GM19324 (cell line): ENCODE data around the gene IL22RA1.

ENCODE experiments used
- ATAC-seq: cut with Tn5 transposase; IDR thresholded peaks from one replicate; pipeline ENCODE4 v1.9.1; 2021; ENCODE audit warnings: mild to moderate bottlenecking, moderate library complexity; ENCODE audit not compliant: unreplicated experiment, low FRiP score

Gene IL22RA1

GRCh38 chr1:24169286-24169685 lies 26.3 kb upstream of the IL22RA1 start:
- no peak for ATAC-seq

- no peak for ATAC-seq
Measured at GRCh38 chr1:24168245-24168644, 25.3 kb upstream of the IL22RA1 start.

DNA sequence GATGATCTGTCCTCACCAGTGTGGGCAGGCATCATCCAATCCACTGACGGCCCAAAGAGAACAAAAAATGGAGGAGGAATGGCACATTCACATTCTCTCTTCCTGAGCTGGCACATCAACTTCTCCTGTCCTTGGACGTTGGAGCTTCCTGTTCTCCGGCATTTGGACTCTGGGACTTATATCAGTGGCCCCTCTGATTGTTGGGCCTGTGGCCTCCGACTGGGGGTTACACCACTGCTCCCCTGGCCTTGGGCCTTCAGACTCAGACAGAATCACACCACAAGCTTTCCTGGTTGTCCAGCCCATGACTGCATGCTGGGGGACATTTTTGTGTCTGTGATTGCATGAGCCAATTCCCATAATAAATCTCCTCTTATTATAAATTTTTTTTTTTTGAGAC lies 24.1 kb upstream of the IL22RA1 start:
- no peak for ATAC-seq

- ATAC-seq, result no peak
Measured at GRCh38 chr1:24165500-24165899, 22.6 kb upstream of the IL22RA1 start.

DNA sequence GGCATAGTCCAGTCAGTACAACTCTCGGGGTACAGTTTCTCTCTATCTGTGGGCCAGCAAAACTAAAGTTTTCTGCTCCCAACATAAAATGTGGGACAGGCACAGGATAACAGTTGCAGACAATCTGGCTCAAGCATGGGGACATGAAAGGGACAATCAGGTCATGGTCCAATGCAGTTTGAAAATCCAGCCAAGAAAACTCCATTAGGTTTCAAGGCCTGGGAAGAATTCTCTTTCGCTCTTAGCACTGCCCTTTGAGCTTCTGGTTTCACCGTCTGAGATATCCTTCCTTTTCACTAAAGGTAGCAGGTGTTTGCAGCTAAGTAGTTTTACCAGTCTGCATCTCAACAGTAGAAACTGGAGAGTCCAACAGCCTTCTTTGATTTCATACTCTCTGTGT lies 21.1 kb upstream of the IL22RA1 start:
- ATAC-seq, result no peak

DNA sequence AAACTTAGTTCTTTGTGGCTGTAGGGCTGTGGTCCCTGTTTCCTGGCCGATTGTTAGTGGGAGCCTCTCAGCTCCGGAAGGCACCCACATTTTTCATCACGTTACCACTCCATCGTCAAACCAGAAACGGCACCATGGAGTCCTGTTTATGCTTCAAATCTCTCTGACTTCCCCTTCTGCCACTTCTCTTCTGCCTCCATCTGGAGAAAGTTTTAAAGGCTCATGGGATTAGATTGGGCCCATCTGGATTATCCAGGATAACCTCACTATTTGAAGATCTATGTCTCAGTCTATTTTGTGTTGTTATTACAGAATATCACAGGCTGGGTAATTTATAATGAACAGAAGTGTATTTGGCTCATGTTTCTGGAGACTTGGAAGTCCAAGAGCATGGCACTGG lies 19.3 kb upstream of the IL22RA1 start:
- ATAC-seq, result no peak

DNA sequence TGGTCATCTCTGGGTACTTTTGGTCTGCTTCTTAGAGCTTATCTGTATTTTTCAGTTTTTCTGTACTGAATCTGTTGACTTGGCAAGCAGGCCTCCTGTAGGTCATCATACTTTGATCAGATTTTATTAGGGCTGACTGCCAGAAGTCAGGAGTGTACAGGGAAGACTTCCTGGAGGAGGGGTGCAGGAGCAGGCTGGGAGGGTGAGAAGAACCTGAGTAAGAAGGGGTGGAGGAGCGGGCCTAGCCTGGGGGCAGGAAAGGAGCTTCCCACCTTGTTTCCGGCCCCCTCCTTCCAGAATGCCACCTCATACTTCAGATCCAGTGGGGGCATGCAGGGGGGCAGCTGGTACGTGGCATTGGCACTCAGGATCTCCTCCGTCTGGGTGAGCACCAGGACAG lies 18.3 kb upstream of the IL22RA1 start:
- ATAC-seq, result no peak

GRCh38 chr1:24159366-24159765 lies 16.4 kb upstream of the IL22RA1 start:
- no peak for ATAC-seq

DNA sequence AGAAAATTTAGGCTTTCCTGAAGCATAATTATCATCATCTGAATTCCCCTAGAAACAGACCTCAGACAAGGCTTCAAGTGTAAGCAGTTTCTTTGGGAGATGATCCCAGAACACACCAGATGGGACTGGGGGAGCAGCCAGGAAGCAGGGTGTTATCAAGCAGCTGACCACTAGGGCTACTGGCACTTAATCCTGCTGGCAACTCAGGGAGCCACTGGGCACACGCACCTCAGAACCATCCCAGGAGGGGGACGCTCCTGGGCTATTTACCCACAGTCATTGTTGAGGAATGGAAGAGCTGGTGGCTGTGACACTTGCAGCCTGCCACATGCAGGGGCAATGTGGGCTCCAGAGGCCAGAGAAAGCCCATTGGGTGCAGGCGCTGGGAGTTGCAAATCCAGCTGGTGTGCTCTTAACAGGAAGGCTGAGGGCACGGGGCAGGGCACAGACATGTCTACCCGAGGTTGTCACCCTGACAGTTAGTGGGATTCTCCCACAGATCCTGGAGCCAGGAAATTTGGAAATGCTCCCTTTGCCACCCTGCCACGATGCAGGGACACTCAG lies 15.1 kb upstream of the IL22RA1 start:
- no peak for ATAC-seq

- ATAC-seq, result no peak
Measured at GRCh38 chr1:24156542-24157260, 13.8 kb upstream of the IL22RA1 start.

DNA sequence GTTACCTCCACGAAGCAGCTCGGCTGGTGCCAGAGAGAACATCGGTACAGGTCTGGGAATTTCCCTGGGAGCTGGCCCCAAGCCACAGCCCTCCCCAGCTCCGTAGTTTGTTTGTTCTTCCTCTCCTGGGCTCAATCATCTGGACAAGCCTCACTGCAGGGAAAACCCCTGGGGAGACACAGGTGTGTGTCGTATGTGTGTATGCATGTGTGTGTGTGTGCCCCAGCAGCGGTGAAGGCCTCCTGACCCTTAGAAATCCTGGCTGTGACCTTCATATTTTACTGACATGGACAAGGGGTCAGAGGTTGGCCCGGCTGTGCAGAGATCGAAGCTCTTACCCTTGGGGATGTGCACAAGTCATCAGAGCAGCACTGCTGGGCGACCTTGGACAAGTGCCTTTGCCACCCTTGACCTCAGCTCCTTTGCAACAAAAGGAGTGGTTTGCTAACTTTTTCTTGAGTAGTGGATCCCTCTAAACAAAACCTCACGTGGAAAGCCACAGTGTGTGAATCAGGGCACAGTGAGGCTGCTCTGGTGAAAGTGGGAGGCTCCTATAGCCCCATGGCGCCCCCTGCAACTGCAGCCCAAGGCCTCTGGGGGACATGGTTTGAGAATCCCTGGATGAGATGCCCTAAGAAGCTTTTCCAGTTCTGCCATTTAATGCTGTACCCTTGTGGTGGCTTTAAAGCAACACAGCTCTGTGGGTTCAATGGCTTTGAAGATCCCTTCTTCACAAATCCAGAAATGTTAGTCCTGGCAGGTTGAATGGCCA lies 12.3 kb upstream of the IL22RA1 start:
- no peak for ATAC-seq

DNA sequence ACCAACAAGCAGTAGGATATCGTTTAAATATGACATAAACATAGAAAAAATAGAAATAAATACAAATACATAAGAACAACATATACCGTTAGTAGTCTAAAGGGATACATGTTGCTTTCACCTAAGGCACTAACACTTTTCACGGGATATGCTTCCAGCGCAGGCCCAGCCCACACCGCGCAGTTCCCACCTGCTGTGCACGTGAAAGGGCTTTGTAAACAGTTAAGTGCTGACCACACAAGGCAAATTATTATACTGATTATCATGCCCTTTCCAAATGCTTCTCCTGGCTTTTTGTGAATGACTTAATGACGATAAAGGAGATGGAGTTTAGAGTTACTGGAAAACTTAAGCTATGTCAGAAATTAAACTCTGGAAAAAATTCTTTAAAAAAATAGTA lies 11.3 kb upstream of the IL22RA1 start:
- ATAC-seq, result no peak

- no peak for ATAC-seq
Measured at GRCh38 chr1:24152631-24153494, 9.9 kb upstream of the IL22RA1 start.

DNA sequence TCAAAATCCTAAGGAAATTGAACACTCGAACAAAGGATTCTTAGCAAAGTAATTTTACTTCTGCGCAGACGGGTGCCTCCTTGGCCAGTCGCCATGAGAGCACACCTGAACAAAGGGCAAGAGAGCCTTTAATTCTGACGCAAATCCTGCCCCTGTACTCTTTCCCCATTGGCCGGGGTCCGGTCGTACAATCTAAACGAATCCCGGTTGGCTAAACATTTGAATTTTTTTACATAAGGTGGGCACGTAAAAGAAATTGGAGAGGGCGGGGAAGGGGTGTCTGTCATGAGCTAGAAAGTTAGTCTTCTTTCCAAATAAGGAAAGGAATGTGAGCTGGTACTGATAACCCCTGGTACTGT lies 8.2 kb upstream of the IL22RA1 start:
- ATAC-seq, result no peak

DNA sequence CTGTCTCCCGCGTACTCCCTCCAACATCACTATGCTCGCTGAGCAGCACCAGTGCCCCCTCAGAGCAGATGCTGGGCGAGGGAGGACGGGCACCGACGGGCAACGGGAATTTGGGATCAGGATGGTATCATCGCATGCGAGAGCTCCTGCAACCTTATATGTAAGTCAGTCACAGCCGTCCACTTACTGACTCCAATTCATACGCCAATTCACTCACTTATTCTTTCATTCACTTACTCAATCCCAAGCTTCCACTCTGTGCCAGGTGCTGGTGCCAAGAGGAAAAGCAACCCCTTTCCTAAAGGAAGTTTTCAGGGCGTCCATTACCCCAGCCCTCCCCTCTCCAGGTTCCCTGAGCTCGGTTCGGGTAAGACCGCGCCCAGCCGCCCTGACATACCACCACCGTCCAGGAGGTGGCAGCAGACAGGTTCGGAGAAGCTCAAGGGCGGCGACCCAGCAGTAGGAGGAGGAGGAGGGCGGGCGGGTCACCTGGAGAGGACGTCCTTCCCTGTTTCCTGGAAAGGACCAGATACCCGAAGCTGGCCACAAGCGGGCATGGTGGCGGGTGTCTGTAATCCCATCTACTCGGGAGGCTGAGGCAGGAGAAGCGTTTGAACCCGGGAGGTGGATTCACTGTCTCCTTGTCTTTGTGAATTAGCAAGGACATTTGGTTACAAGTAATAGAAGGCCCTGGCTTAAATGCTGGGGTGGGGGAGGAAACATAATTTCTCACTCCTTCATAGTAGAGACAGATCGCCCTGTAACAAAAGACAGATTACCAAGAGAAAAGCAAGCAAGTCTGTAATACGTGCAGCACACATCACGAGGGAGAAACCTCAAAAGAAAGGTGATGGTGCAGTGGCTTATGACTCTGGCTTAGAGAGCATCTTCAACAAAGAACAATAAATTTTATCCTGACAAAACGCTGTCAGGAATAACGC lies 7.6 kb upstream of the IL22RA1 start:
- ATAC-seq, result peak; percentile 57

- ATAC-seq, result no peak
Measured at GRCh38 chr1:24149866-24150233, 6.9 kb upstream of the IL22RA1 start.

- no peak for ATAC-seq
Measured at GRCh38 chr1:24147816-24148215, 4.9 kb upstream of the IL22RA1 start.

DNA sequence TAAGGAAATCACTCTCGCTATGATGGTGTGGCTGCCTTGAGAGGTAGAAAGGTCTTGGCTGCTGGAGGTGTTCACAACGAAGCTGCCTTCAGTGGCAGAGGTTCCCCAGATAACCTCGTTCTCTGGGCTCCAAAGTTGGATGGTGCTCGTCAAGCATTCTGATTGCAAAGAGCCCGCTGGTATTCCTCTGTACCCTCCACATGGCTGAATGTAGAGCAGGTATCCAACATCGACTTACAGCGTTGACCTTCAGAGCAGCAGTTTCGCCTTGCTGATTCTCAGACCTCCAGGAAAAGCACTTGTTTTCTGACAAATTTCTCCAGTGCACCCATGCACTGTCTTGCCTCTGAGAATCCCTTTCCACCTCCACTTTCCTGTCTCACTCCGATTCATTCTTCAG lies 4.3 kb upstream of the IL22RA1 start:
- no peak for ATAC-seq

- ATAC-seq, result no peak
Measured at GRCh38 chr1:24141311-24141997, 1.5 kb downstream of the IL22RA1 start.
